Measurements from ENCODE around the gene MACO1.
"Not testable (repeated sequence)": the region's sequence is repeated elsewhere in the genome, so short reads cannot be mapped to it uniquely, and the experiment has no call there.

GRCh38 chr1:25412872-25413623 lies 17.6 kb upstream of the MACO1 start:
- TF ChIP-seq POLR2A (IDR thresholded peaks at IDR 0.05; ENCODE audit: low read depth); CTCF (IDR thresholded peaks at IDR 0.05); POLR2AphosphoS5 (IDR thresholded peaks at IDR 0.05); EP300 (IDR thresholded peaks at IDR 0.05): not testable (repeated sequence)

All from esophagus muscularis mucosa (tissue), 4 donors.